BLaER1 (cell line): ENCODE data around the gene CORIN.

ENCODE experiments used
- H3K27ac ChIP-seq: shearing (Covaris generic); formaldehyde crosslinking; 2 replicates; pipeline ENCODE4 v1.8.1; 2022
- H3K27me3 ChIP-seq: shearing (Covaris generic); formaldehyde crosslinking; 2 replicates; pipeline ENCODE4 v1.8.1; 2022
- H3K36me3 ChIP-seq: shearing (Covaris generic); formaldehyde crosslinking; 2 replicates; pipeline ENCODE4 v1.8.1; 2022
- H3K4me1 ChIP-seq: shearing (Covaris generic); formaldehyde crosslinking; 2 replicates; pipeline ENCODE4 v1.8.1; 2022
- H3K4me2 ChIP-seq: shearing (Covaris generic); formaldehyde crosslinking; 2 replicates; pipeline ENCODE4 v1.8.1; 2022
- H3K4me3 ChIP-seq: shearing (Covaris generic); formaldehyde crosslinking; 2 replicates; pipeline ENCODE4 v1.8.1; 2022
- H3K9ac ChIP-seq: shearing (Covaris generic); formaldehyde crosslinking; 2 replicates; pipeline ENCODE4 v1.8.1; 2022
- H3K9me3 ChIP-seq: shearing (Covaris generic); formaldehyde crosslinking; 2 replicates; pipeline ENCODE4 v1.8.1; 2022
- H4K20me1 ChIP-seq: shearing (Covaris generic); formaldehyde crosslinking; 2 replicates; pipeline ENCODE4 v1.8.1; 2022
- Cebpa-rat ChIP-seq: shearing (Covaris generic); IDR thresholded peaks from 2 replicates; pipeline ENCODE4 v1.8.1; 2022

Gene CORIN

DNA sequence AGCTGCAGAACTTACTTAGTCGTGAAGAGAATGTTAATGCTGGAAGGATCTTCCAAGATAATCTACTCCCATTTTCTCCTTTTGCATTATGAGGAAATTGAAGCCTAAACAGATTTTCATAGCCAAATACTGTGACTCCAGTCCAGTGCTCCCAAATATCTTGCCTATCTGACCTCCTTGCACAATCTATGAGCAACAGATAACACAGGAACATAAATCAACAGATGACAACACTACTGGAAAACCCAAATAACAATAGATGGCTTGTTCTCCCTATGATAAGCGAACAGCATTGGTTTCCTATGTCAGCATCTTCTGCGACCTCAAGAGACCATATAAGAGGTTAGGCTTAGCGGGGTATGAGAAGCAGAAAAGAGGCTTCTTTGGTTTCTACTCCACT, 88.0 kb downstream of the CORIN start:
- Histone ChIP-seq H3K36me3 (no peaks in the 10 kb centered on the region), H3K4me3 (no peak overlapping the region), H3K4me1 (peaks cover 25% of the 10 kb centered on the region), H4K20me1 (no peaks in the 10 kb centered on the region), H3K27ac (no peak overlapping the region), H3K27me3 (no peaks in the 10 kb centered on the region), H3K9me3 (peaks cover 21% of the 10 kb centered on the region), H3K4me2 (peak overlapping the region; percentile 53), H3K9ac (no peak overlapping the region)
- no peak for TF ChIP-seq Cebpa-rat

DNA sequence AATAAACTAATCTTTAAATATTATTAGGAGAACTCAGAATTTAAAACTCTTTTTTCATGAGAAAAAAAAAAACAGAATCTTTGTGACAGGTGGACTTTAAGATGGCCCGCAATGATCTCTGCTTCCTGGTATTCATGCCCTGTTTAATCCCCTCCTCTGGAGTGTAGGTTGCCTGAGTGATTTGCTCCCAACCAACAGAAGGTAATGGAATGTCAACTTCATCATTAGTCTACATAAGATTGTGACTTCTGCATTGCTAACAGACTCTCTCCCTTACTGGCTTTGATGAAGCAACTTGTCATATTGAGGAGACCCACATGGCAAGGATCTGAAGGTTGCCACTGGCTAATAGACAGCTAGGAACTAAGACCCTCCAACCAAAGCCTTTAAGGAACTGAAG, 88.8 kb downstream of the CORIN start:
- H3K9me3 ChIP-seq, result peaks cover 21% of the 10 kb centered on the region
- no peaks in the 10 kb centered on the region for H3K36me3 ChIP-seq
- TF ChIP-seq Cebpa-rat, result no peak
- no peak overlapping the region for H3K4me2 ChIP-seq
- no peak overlapping the region for H3K9ac ChIP-seq
- H3K27ac ChIP-seq, result no peak overlapping the region
- H3K27me3 ChIP-seq, result no peaks in the 10 kb centered on the region
- no peak overlapping the region for H3K4me3 ChIP-seq
- H3K4me1 ChIP-seq, result peaks cover 25% of the 10 kb centered on the region
- H4K20me1 ChIP-seq, result no peaks in the 10 kb centered on the region

DNA sequence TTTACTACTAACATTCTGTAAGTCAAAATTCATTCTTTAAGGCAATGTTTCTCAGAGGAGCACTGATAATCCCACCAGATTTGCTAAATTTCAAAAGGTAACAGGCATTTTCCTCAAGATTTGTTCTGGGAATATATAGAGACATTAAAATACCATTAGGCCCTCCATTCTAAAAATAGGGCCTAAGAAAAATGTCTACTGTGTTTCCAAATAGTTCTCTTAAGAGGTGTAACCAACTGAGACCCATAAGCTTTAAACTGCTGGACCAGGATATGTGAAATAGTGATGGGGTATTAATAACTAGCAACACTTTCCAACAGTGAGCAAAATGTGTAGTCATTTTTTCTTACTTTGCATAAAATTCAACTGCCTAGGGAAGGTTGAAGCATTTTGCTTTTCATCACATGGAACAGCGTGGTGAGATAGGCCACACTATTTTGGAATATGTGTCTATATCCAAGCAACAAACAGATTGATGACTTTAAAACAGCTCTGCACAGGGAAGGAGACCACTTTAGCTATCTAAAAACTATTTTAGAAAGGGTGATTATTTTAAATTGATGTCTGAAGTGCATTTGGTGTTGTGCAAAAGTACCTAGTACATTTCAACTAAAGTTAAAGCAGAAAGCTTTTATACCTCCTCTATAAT, 89.9 kb downstream of the CORIN start:
- H3K36me3 ChIP-seq, result no peaks in the 10 kb centered on the region
- H3K4me3 ChIP-seq, result no peak overlapping the region
- H4K20me1 ChIP-seq, result no peaks in the 10 kb centered on the region
- H3K27me3 ChIP-seq, result no peaks in the 10 kb centered on the region
- peaks cover 25% of the 10 kb centered on the region for H3K4me1 ChIP-seq
- no peak overlapping the region for H3K4me2 ChIP-seq
- H3K9ac ChIP-seq, result no peak overlapping the region
- TF ChIP-seq Cebpa-rat, result no peak
- peaks cover 11% of the 10 kb centered on the region for H3K9me3 ChIP-seq
- no peak overlapping the region for H3K27ac ChIP-seq

DNA sequence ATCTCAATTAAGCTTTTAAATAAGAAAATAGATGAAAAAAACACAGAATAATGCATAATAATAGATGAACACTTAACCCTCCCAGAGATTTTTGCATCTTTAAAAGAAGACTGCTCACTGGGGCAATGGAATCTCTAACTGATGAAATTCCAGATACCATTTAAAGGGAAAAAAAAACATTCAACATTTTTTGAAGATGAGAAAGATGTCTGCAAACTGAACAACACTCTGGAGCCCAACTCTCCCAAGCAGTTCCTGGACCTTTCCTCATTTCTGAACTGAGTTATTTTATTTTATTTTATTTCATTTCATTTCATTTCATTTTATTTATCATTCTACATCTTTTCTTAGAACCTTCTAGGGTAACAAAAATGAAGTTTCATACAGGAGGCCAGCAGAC, 90.7 kb downstream of the CORIN start:
- H3K27me3 ChIP-seq, result no peaks in the 10 kb centered on the region
- no peaks in the 10 kb centered on the region for H4K20me1 ChIP-seq
- no peak overlapping the region for H3K4me2 ChIP-seq
- H3K9ac ChIP-seq, result no peak overlapping the region
- H3K36me3 ChIP-seq, result no peaks in the 10 kb centered on the region
- peaks cover 5% of the 10 kb centered on the region; the same call in 1 of the 2 replicates for H3K9me3 ChIP-seq
- H3K4me1 ChIP-seq, result peaks cover 25% of the 10 kb centered on the region
- H3K27ac ChIP-seq, result no peak overlapping the region
- H3K4me3 ChIP-seq, result no peak overlapping the region
- no peak for TF ChIP-seq Cebpa-rat

DNA sequence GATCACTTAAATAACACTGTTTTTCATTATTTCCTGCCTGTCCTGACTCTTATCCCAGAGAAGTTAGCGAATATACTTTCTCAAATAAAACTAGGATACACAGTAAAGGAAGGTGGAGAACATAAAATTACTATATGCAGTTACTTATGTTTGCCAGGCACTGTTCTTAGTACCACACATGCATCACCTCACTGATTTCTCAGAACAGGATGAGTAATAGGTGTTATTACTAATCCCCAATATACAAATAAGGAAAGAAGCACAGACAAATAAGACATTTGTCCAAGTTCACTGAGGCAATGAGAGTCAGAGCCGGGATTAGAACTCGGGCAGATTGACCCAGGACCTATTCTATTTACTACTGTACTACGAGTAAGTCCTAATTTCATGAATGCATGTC, 91.7 kb downstream of the CORIN start:
- H3K4me3 ChIP-seq, result no peak overlapping the region
- H3K4me2 ChIP-seq, result no peak overlapping the region
- no peaks in the 10 kb centered on the region for H4K20me1 ChIP-seq
- TF ChIP-seq Cebpa-rat, result no peak
- peaks cover 19% of the 10 kb centered on the region for H3K4me1 ChIP-seq
- H3K27ac ChIP-seq, result no peak overlapping the region
- H3K36me3 ChIP-seq, result no peaks in the 10 kb centered on the region
- H3K27me3 ChIP-seq, result no peaks in the 10 kb centered on the region
- H3K9ac ChIP-seq, result no peak overlapping the region
- no peaks in the 10 kb centered on the region for H3K9me3 ChIP-seq

DNA sequence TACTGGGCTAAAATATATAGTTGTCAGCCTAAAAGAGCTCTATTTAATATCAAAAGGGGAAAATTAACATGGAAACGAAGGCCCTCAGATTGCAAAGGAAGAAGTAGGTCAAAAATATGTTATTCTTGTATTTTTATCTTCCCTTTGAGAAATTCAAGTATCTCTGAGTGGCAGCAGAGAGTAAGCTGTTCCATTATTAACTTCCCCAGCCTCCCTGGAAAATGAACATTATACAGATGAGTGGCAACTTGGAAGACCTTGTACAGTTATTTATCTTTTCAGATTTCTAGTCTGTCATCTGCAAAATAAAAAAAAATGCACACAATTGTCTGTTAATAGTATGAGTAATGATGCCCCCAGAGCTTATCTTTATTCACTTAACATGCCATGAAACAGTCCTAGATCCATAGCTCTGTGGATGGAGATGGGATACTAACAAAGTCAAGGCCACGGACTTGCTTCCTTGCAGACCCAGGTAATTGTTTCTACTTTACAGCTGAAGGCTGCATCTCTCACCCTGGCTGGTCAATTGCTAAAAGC, 93.0 kb downstream of the CORIN start:
- no peak for TF ChIP-seq Cebpa-rat
- Histone ChIP-seq H4K20me1 (no peaks in the 10 kb centered on the region), H3K4me2 (no peak overlapping the region), H3K27me3 (no peaks in the 10 kb centered on the region), H3K9me3 (0 out of 2 replicates have a peak, but pooled peaks cover 4% of the 10 kb centered on the region), H3K4me1 (peaks cover 7% of the 10 kb centered on the region), H3K27ac (no peak overlapping the region), H3K9ac (no peak overlapping the region), H3K4me3 (no peak overlapping the region), H3K36me3 (no peaks in the 10 kb centered on the region)

DNA sequence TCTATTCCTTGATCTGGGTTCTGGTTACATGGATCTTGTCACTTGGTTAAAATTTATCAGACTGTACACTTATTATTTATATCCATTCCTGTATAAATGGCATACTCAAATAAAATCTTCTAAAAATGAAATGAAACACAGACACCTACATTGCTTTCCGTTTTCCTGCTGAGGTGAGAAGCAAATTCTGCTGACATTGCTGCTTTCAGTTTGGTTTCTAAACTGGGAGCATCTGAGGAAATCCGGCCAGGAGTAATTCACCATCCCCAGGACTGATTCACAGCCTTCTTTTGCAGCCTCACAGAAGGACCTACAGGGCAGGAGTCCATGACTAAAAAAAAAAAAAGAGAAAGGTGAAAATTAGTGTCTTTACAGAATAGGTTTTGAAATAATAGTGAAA, 93.6 kb downstream of the CORIN start:
- no peaks in the 10 kb centered on the region for H3K27me3 ChIP-seq
- no peak overlapping the region for H3K27ac ChIP-seq
- H3K4me3 ChIP-seq, result no peak overlapping the region
- peaks cover under 1% of the 10 kb centered on the region; the same call in 1 of the 2 replicates for H3K4me1 ChIP-seq
- no peak for TF ChIP-seq Cebpa-rat
- H3K4me2 ChIP-seq, result no peak overlapping the region
- no peaks in the 10 kb centered on the region for H4K20me1 ChIP-seq
- H3K9ac ChIP-seq, result no peak overlapping the region
- H3K9me3 ChIP-seq, result 0 out of 2 replicates have a peak, but pooled peaks cover 4% of the 10 kb centered on the region
- H3K36me3 ChIP-seq, result no peaks in the 10 kb centered on the region

DNA sequence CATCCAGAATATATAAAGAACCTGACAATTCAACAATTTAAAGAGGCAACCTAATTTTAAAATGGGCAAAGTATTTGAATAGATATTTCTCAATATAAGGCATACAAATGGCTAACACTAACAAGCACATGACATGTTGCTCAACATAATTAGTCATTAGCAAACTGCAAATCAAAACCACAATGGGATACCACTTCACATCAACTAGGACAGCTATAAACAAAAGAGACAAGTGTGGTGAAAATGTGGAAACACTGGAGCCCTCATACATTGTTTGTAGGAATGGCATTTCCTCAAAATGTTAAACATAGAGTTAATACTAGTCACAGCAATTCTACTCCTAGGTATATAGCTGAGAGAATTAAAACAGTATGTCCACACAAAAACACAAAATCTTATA, 96.7 kb downstream of the CORIN start:
- Histone ChIP-seq H3K27me3 (no peaks in the 10 kb centered on the region), H4K20me1 (no peaks in the 10 kb centered on the region), H3K9ac (no peak overlapping the region), H3K4me3 (no peak overlapping the region), H3K27ac (no peak overlapping the region), H3K4me2 (no peak overlapping the region), H3K9me3 (0 out of 2 replicates have a peak, but pooled peaks cover 4% of the 10 kb centered on the region), H3K4me1 (no peaks in the 10 kb centered on the region), H3K36me3 (no peaks in the 10 kb centered on the region)
- no peak for TF ChIP-seq Cebpa-rat

DNA sequence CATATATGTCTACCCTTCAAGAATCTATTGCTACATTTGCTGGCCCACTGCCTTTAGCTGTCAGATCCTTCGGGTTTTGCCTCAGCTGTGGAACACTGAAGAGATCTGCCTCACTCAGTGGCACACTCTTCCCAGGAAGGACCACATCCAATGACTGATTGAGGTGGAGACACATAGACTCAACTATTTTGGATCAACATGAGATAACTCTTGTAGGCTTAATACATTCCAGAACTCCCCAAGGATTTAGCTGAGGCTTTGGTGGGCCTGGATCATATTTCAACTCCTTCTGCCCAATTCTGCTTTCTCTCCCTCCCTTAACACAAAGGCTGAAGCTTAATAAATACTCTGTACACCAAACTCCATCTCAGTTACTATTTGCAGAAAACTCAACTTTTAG, 100.5 kb downstream of the CORIN start:
- no peak for TF ChIP-seq Cebpa-rat
- Histone ChIP-seq H3K27ac (no peak overlapping the region), H4K20me1 (no peaks in the 10 kb centered on the region), H3K4me1 (no peaks in the 10 kb centered on the region), H3K27me3 (no peaks in the 10 kb centered on the region), H3K4me3 (no peak overlapping the region), H3K9ac (no peak overlapping the region), H3K9me3 (0 out of 2 replicates have a peak, but pooled peaks cover 4% of the 10 kb centered on the region), H3K4me2 (no peak overlapping the region), H3K36me3 (no peaks in the 10 kb centered on the region)

DNA sequence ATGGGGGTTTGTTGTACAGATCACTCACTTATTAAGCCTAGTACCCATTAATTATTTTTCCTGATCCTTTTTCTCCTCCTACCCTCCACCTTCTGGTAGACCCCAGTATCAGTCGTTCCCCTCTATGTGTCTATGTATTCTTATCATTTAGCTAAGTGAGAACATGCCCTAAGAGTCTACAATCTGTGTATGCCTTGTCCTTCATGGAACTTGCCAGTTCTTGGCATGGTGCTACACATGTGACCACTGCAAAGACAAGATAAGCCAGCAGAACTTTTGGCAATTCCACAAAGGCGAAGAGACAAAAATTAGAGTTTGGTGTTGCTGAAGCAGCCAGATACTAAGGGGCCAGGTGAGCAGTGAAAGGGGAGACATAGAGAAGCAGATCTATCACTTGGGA, 101.3 kb downstream of the CORIN start:
- Histone ChIP-seq H3K4me1 (no peaks in the 10 kb centered on the region), H3K9ac (no peak overlapping the region), H3K27me3 (no peaks in the 10 kb centered on the region), H3K36me3 (no peaks in the 10 kb centered on the region), H4K20me1 (no peaks in the 10 kb centered on the region), H3K9me3 (0 out of 2 replicates have a peak, but pooled peaks cover 4% of the 10 kb centered on the region), H3K27ac (no peak overlapping the region), H3K4me2 (no peak overlapping the region), H3K4me3 (no peak overlapping the region)
- no peak for TF ChIP-seq Cebpa-rat
